A673 (cell line): ENCODE results near the gene GMDS. TPM values are rescaled to one million over a fixed set of nuclear protein-coding genes. Genes with fewer than 3 reads are reported as not detected.

Experiments
- BruUV-seq: library from RNA; stranded (reverse); fragments of 400-500 nt; replicated peaks from 2 replicates; lab custom pipeline; 2021; lab: Mats Ljungman, UMichigan
- CTCF ChIA-PET: fragments of 300-600 bp; sonication (Branson Sonifier 250); formaldehyde crosslinking; loops from one replicate; lab custom pipeline; 2022; ENCODE audit warnings: antibody characterized with exemption; lab: Charles Lee
- POLR2A ChIA-PET: fragments of 300-600 bp; sonication (Branson Sonifier 250); formaldehyde crosslinking; loops from one replicate; lab custom pipeline; 2022; ENCODE audit warnings: antibody characterized with exemption; ENCODE audit not compliant: low non-redundant PET; lab: Charles Lee
- DNase-seq: peaks from one replicate; pipeline ENCODE4 v3.0.0-alpha.2; 2015; ENCODE audit warnings: low spot score
- H3K27ac ChIP-seq: fragments of 200-600 bp; sonication (generic); 2 replicates; pipeline ENCODE4 v1.5.1; 2016; ENCODE audit warnings: mixed run types, low read depth, mild to moderate bottlenecking, mixed read lengths, antibody characterized with exemption, low read length; ENCODE audit not compliant: poor library complexity, severe bottlenecking
- H3K27me3 ChIP-seq: fragments of 200-600 bp; sonication (generic); replicated peaks from 2 replicates; pipeline ENCODE4 v1.6.1; 2017; ENCODE audit warnings: mixed run types, low read depth, mild to moderate bottlenecking, mixed read lengths, antibody characterized with exemption, low read length; ENCODE audit not compliant: insufficient read depth, poor library complexity
- H3K36me3 ChIP-seq: fragments of 200-600 bp; sonication (generic); 2 replicates; pipeline ENCODE4 v1.6.1; 2016; ENCODE audit warnings: mixed run types, mild to moderate bottlenecking, mixed read lengths, antibody characterized with exemption, low read length; ENCODE audit not compliant: insufficient read depth, poor library complexity, severe bottlenecking
- H3K4me1 ChIP-seq: fragments of 200-600 bp; sonication (generic); 2 replicates; pipeline ENCODE4 v1.6.1; 2017; ENCODE audit warnings: mixed run types, mild to moderate bottlenecking, mixed read lengths, antibody characterized with exemption, low read length; ENCODE audit not compliant: insufficient read depth, poor library complexity, severe bottlenecking
- H3K4me3 ChIP-seq: fragments of 200-600 bp; sonication (generic); 2 replicates; pipeline ENCODE4 v1.5.1; 2016; ENCODE audit warnings: low read depth, mixed run types, mild to moderate bottlenecking, mixed read lengths, low read length; ENCODE audit not compliant: poor library complexity, severe bottlenecking
- H3K9me3 ChIP-seq: fragments of 200-600 bp; sonication (generic); 2 replicates; pipeline ENCODE4 v1.6.1; 2016; ENCODE audit warnings: mixed run types, low read depth, mild to moderate bottlenecking, mixed read lengths, antibody characterized with exemption, low read length; ENCODE audit not compliant: poor library complexity, severe bottlenecking
- CTCF ChIP-seq: fragments of 300-800, 200-600 bp; sonication (generic); conservative IDR thresholded peaks from 2 replicates; pipeline ENCODE4 v1.5.1; 2017; ENCODE audit warnings: low read depth, mild to moderate bottlenecking, antibody characterized with exemption, low read length, moderate library complexity, mixed read lengths
- EZH2 ChIP-seq: fragments of 200-600 bp; sonication (generic); IDR thresholded peaks from 2 replicates; pipeline ENCODE4 v1.6.1; 2017; ENCODE audit warnings: borderline replicate concordance, low read depth, mild to moderate bottlenecking, mixed read lengths, antibody characterized with exemption, low read length; ENCODE audit not compliant: poor library complexity, severe bottlenecking
- intact Hi-C: fragments of 100-400 bp; cut with micrococcal nuclease; formaldehyde crosslinking; loops from one replicate; pipeline ENCODE4 v1.10.0; 2022; ENCODE audit not compliant: unreplicated experiment
- total RNA-seq: library from RNA; stranded (reverse); gene quantifications from 2 replicates; pipeline ENCODE4 v1.2.3, GENCODE V29; 2021

Gene GMDS
- total RNA-seq, 1 experiment from 2014 or later: 15.2 TPM

DNA sequence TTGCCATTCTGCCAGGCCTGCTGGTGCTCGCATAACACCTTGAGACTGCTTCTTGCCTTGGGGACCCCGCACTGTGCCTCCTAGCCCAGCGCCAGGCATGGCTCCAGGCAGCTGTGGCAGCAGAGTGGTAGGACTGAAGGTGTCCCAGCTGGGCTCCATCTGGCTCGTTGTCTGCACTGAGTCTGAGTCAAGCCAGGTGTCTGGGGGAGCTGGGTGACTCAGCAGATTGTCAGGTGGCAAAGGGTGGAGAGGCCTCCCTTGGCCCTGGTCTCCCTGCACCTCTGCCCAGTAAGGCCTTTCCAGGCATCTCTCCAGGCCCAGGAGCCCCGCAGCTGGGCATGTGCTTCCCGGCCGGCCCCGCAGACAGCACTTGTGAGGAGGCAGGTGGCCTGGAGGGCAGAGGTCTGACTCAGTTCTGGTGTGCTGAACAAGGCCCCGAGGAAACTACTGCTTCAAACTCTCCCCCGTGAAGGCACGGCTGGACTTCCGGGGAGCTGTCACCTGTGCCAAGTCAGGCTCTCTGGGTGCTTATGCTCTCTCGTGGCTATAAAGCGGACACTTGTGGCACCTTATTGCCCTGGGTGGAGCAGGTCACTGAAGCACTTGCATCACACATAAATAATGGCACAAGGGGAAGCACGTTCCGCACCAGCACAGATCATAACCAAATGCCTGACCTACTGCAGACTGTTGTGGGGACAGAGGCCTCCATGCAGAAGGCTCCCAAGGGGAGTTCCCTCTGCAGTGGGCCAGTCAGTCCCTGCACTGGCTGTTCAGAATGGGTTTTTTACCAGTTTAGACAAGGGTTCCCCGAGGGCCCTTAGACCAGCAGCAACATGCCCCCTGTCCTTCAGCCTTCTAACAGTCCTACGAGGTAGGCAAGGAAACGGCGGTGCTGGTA is 608.2 kb downstream of the GMDS start:
- CTCF ChIA-PET: no interaction called here
- TF ChIP-seq EZH2: no peak
- no peak for TF ChIP-seq CTCF
- intact Hi-C loops: no loop called here
- BruUV-seq: no TSS peak
- Histone ChIP-seq H3K4me1 (no peaks in the 10 kb centered on the region), H3K27me3 (no peaks in the 10 kb centered on the region), H3K36me3 (no peaks in the 10 kb centered on the region), H3K4me3 (no peak overlapping the region), H3K9me3 (no peaks in the 10 kb centered on the region), H3K27ac (no peak overlapping the region)
- DNase-seq: no peak
- POLR2A ChIA-PET: no interaction called here

DNA sequence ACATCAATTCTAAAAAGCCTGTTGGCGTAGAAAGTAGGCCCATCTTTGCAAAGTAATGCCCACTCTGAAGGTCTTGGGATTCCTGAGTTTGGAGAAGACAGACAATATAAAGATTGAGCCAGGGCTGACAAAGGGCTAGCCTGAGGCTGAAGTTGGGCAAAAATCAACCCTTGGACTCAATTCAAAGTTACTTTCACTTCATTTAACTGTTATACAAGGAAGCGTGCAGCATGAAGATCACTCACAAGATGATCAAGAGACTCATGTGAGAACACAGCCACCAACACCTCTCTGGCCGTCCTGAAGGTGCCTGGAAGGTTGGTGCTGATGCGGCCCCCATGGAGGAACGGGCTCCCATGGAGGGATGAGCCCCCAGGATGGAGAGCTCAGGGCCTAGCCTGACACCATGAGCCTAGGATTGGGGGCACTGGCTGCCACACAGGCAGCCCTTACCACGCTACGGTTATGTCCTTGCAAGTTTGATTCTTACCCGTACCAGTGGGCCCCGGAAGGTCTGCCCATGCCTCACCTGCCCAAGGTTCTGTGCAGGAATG is 609.1 kb downstream of the GMDS start:
- Histone ChIP-seq H3K27me3 (no peaks in the 10 kb centered on the region), H3K4me3 (no peak overlapping the region), H3K36me3 (no peaks in the 10 kb centered on the region), H3K4me1 (no peaks in the 10 kb centered on the region), H3K9me3 (no peaks in the 10 kb centered on the region), H3K27ac (no peak overlapping the region)
- TF ChIP-seq EZH2 (no peak), CTCF (no peak)
- CTCF ChIA-PET: no interaction called here
- DNase-seq: no peak
- BruUV-seq: no TSS peak
- POLR2A ChIA-PET: no interaction called here
- intact Hi-C loops: no loop called here

GRCh38 chr6:1635305-1636010 is 609.9 kb downstream of the GMDS start:
- TF ChIP-seq EZH2 (no peak), CTCF (no peak)
- POLR2A ChIA-PET: no interaction called here
- Histone ChIP-seq H3K4me3 (no peak overlapping the region), H3K27ac (no peak overlapping the region), H3K4me1 (no peaks in the 10 kb centered on the region), H3K9me3 (no peaks in the 10 kb centered on the region), H3K36me3 (no peaks in the 10 kb centered on the region), H3K27me3 (no peaks in the 10 kb centered on the region)
- no peak for DNase-seq
- no TSS peak for BruUV-seq
- intact Hi-C loops: no loop called here
- CTCF ChIA-PET: no interaction called here
